K562 (cell line): ENCODE measurements around the gene MSH2. TPM values are rescaled to one million over a fixed set of nuclear protein-coding genes. Genes with fewer than 3 reads are reported as not detected.

ENCODE experiments used
- ATAC-seq: fragments of 200-7000 bp; cut with Tn5 transposase; 3 replicates; pipeline ENCODE4 v1.9.1; 2020; ENCODE audit warnings: moderate library complexity
- BruUV-seq: library from RNA; stranded (reverse); fragments of 400-500 nt; replicated peaks from 2 replicates; lab custom pipeline; 2021; lab: Mats Ljungman, UMichigan
- CTCF ChIA-PET: fragments of 300-600 bp; formaldehyde crosslinking; extraction: SDS; loops from one replicate; lab custom pipeline; 2021; ENCODE audit warnings: low intra/inter-chr PET ratio; lab: Yijun Ruan, JAX
- POLR2A ChIA-PET: fragments of 300-600, 350-650 bp; sonication (Branson Sonifier 250); formaldehyde crosslinking; extraction: SDS; loops from one replicate; lab custom pipeline; 2021; ENCODE audit warnings: antibody characterized with exemption, inconsistent platforms; lab: Yijun Ruan, JAX
- DNase-seq, 4 experiments: peaks; one replicate each; pipeline versions ENCODE4 v3.0.0 to v3.0.0-alpha.2; 2011 to 2018; ENCODE audit warnings: low spot score in 3 of 4, mixed read lengths in 3 of 4; ENCODE audit errors: extremely low read depth in 1 of 4
- FAIRE-seq: peaks from 2 replicates; lab custom pipeline; 2011; peaks lifted over from hg19 to GRCh38; lab: Jason Lieb, UNC
- H2AFZ ChIP-seq: 2 replicates; pipeline ENCODE4 v1.6.0; 2011; ENCODE audit warnings: low read depth, low read length, control low read depth, inconsistent platforms
- H3K27ac ChIP-seq: fragments of 200-600 bp; 3 replicates; pipeline ENCODE4 v1.8.0; 2011; ENCODE audit warnings: low read depth, mild to moderate bottlenecking, control low read depth, inconsistent platforms, low read length, moderate library complexity, mixed read lengths; ENCODE audit errors: extremely low read depth
- H3K27me3 ChIP-seq, 2 experiments: fragments of 300-600 bp in 1 of 2; 2 replicates in 1 of 2; 3 replicates in 1 of 2; pipeline versions ENCODE4 v1.6.0 to v1.8.0; 2011; ENCODE audit warnings: inconsistent platforms in 2 of 2, low read length in 2 of 2, mild to moderate bottlenecking in 1 of 2, mixed read lengths in 1 of 2, moderate library complexity in 1 of 2; ENCODE audit not compliant: control insufficient read depth in 2 of 2, insufficient read depth in 2 of 2
- H3K36me3 ChIP-seq: fragments of 300-600 bp; 3 replicates; pipeline ENCODE4 v1.8.0; 2011; ENCODE audit warnings: mild to moderate bottlenecking, low read length, inconsistent platforms; ENCODE audit not compliant: control insufficient read depth, insufficient read depth
- H3K4me1 ChIP-seq, 2 experiments: fragments of 200-600 bp in 1 of 2; replicated peaks in 1 of 2; 2 replicates in 1 of 2; 3 replicates in 1 of 2; pipeline versions ENCODE4 v1.5.1 to v1.8.0; 2011; ENCODE audit warnings: inconsistent platforms in 2 of 2, low read length in 2 of 2, mild to moderate bottlenecking in 1 of 2, mixed read lengths in 1 of 2, moderate library complexity in 1 of 2; ENCODE audit not compliant: control insufficient read depth in 2 of 2, insufficient read depth in 2 of 2
- H3K4me2 ChIP-seq: 2 replicates; pipeline ENCODE4 v1.6.1; 2011; ENCODE audit warnings: low read length, control low read depth, inconsistent platforms, mixed read lengths; ENCODE audit not compliant: insufficient read depth
- H3K4me3 ChIP-seq: fragments of 200-600 bp; sonication (generic), shearing (Covaris generic); 2 replicates; pipeline ENCODE4 v1.5.1; 2016; ENCODE audit warnings: control low read depth, inconsistent platforms
- H3K79me2 ChIP-seq: fragments of 200-600 bp; 3 replicates; pipeline ENCODE4 v1.8.0; 2011; ENCODE audit warnings: low read length, inconsistent platforms; ENCODE audit not compliant: control insufficient read depth, insufficient read depth
- H3K9ac ChIP-seq, 2 experiments: 2 replicates each; pipeline versions ENCODE4 v1.6.0 to v1.6.1; 2011; ENCODE audit warnings: low read depth in 2 of 2, low read length in 2 of 2, control low read depth in 1 of 2, inconsistent platforms in 1 of 2, mild to moderate bottlenecking in 1 of 2, mixed read lengths in 1 of 2; ENCODE audit not compliant: insufficient read depth in 1 of 2
- H3K9me1 ChIP-seq: one replicate; pipeline ENCODE4 v1.6.0; 2011; ENCODE audit warnings: inconsistent platforms, mild to moderate bottlenecking, low read length, moderate library complexity; ENCODE audit not compliant: control insufficient read depth, insufficient read depth
- H3K9me3 ChIP-seq: replicated peaks from 2 replicates; pipeline ENCODE4 v1.5.1; 2011; ENCODE audit warnings: low read depth, low read length, inconsistent platforms; ENCODE audit not compliant: control insufficient read depth, insufficient read depth
- H4K20me1 ChIP-seq: replicated peaks from 2 replicates; pipeline ENCODE4 v1.6.1; 2011; ENCODE audit warnings: low read length, inconsistent platforms, mixed read lengths; ENCODE audit not compliant: control insufficient read depth, insufficient read depth
- ASH1L ChIP-seq: fragments of 450-650 bp; IDR thresholded peaks from 2 replicates; pipeline ENCODE4 v1.6.1; 2018; ENCODE audit warnings: borderline replicate concordance, mild to moderate bottlenecking, low read depth; ENCODE audit not compliant: partially characterized antibody
- CBX1 ChIP-seq: sonication (generic); IDR thresholded peaks from 2 replicates; pipeline ENCODE4 v1.6.1; 2016; ENCODE audit warnings: antibody characterized with exemption, low read depth, mild to moderate bottlenecking
- CBX3 ChIP-seq, 2 experiments: IDR thresholded peaks; 1 replicate in 1 of 2; 2 replicates in 1 of 2; pipeline ENCODE4 v1.6.1; 2012; ENCODE audit warnings: inconsistent platforms in 2 of 2, low read length in 2 of 2, borderline replicate concordance in 1 of 2, control low read depth in 1 of 2
- CBX5 ChIP-seq: IDR thresholded peaks from 2 replicates; pipeline ENCODE4 v1.6.1; 2014; ENCODE audit warnings: low read depth, borderline replicate concordance
- DDX20 ChIP-seq: fragments of 450-650 bp; IDR thresholded peaks from 2 replicates; pipeline ENCODE4 v1.6.1; 2016; ENCODE audit warnings: missing genetic modification characterization, low read depth, mild to moderate bottlenecking, missing compliant biosample characterization, moderate library complexity
- EP300 ChIP-seq: IDR thresholded peaks from 2 replicates; pipeline ENCODE4 v1.6.1; 2012; ENCODE audit warnings: low read length, improper control_type of control experiment
- EWSR1 ChIP-seq: fragments of 450-650 bp; IDR thresholded peaks from 2 replicates; pipeline ENCODE4 v1.6.1; 2018; ENCODE audit warnings: borderline replicate concordance, mild to moderate bottlenecking, low read depth, moderate library complexity; ENCODE audit not compliant: partially characterized antibody
- PRMT5 ChIP-seq: sonication (generic); formaldehyde crosslinking; IDR thresholded peaks from 2 replicates; pipeline ENCODE4 v1.5.0; 2020; ENCODE audit warnings: missing genetic modification reagents
- SMAD2 ChIP-seq: fragments of 150-350 bp; IDR thresholded peaks from 2 replicates; pipeline ENCODE4 v1.6.1; 2014; ENCODE audit warnings: low read depth, mild to moderate bottlenecking, low read length
- TCF7 ChIP-seq: sonication (generic); IDR thresholded peaks from 2 replicates; pipeline ENCODE4 v1.6.1; 2016; ENCODE audit warnings: antibody characterized with exemption, borderline replicate concordance
- TEAD2 ChIP-seq: fragments of 450-650 bp; IDR thresholded peaks from 2 replicates; pipeline ENCODE4 v1.6.1; 2016; ENCODE audit warnings: missing genetic modification characterization, control low read depth, missing compliant biosample characterization
- TEAD4 ChIP-seq, 2 experiments: sonication (generic) in 1 of 2; formaldehyde crosslinking in 1 of 2; IDR thresholded peaks; 2 replicates each; pipeline versions ENCODE4 v1.6.1 to v1.8.0; 2012 to 2022; ENCODE audit warnings: borderline replicate concordance in 1 of 2, inconsistent platforms in 1 of 2, low read length in 1 of 2, mild to moderate bottlenecking in 1 of 2, missing genetic modification reagents in 1 of 2
- TRIM28 ChIP-seq: fragments of 450-650 bp; IDR thresholded peaks from 2 replicates; pipeline ENCODE4 v1.6.1; 2017
- ZC3H11A ChIP-seq: IDR thresholded peaks from 2 replicates; pipeline ENCODE4 v1.6.1; 2012; ENCODE audit warnings: low read depth, low read length, improper control_type of control experiment
- ZNF124 ChIP-seq: sonication (generic); formaldehyde crosslinking; IDR thresholded peaks from 2 replicates; pipeline ENCODE4 v1.8.1; 2022; ENCODE audit warnings: missing genetic modification reagents
- ZNF263 ChIP-seq: sonication (generic); formaldehyde crosslinking; IDR thresholded peaks from 2 replicates; pipeline ENCODE4 v1.8.0; 2022; ENCODE audit warnings: mild to moderate bottlenecking, missing genetic modification reagents, borderline replicate concordance
- WGBS: fragments of 100-300 bp; shearing (Covaris generic); methylation state at CpG from one replicate; pipeline ENCODE4 v1.1.6; 2016; ENCODE audit warnings: low coverage, mixed read lengths; ENCODE audit not compliant: insufficient coverage; ENCODE audit errors: missing lambda C conversion rate; 5-methylcytosine and 5-hydroxymethylcytosine counted together
- in situ Hi-C: fragments of 300-500 bp; cut with MboI; formaldehyde crosslinking; loops from 4 replicates; pipeline ENCODE4 v1.15.0; 2018; ENCODE audit warnings: inconsistent platforms, mixed read lengths
- intact Hi-C: fragments of 100-400 bp; cut with micrococcal nuclease; formaldehyde crosslinking; loops from 2 replicates; pipeline ENCODE4 v1.14.2; 2022
- polyA plus RNA-seq, 8 experiments: library from polyadenylated mRNA; depleted of rRNA in 4 of 8; stranded (reverse) in 5 of 8; unstranded in 3 of 8; fragments of >200 nt; fragmentation: Nextera tagmentation in 2 of 8; fragmentation: Illumina TruSeq in 1 of 8; extraction: Ambion mirVana in 2 of 8; extraction: Trizol in 1 of 8; gene quantifications; 2 replicates each; pipeline versions ENCODE4 v1.2.1 to v1.2.3, GENCODE V29; 2011 to 2014; ENCODE audit warnings: inconsistent platforms in 1 of 8, missing spikeins in 1 of 8
- total RNA-seq, 7 experiments: library from RNA; depleted of rRNA in 6 of 7; stranded (reverse); fragments of >200 nt in 6 of 7; fragmentation: Illumina TruSeq in 2 of 7; extraction: Trizol in 2 of 7; gene quantifications; 2 replicates each; pipeline versions ENCODE4 v1.2.1 to v1.2.3, GENCODE V29; 2011 to 2021; ENCODE audit warnings: low replicate concordance in 1 of 7
- TF ChIP-seq, protein P1 (sequence below): fragments of 450-650 bp; formaldehyde crosslinking; IDR thresholded peaks from 2 replicates; pipeline ENCODE4 v1.4.0; 2020; ENCODE audit warnings: mild to moderate bottlenecking, moderate library complexity
- TF ChIP-seq, protein P2 (sequence below): fragments of 250-450 bp; sonication (Bioruptor Pico); IDR thresholded peaks from 2 replicates; pipeline ENCODE4 v1.5.0; 2021

Gene MSH2
- total and polyA plus RNA-seq, 9 of the 15 experiments (the other 6 are each of a cell fraction or from before 2014, with no cell fraction given) = 51.8 to 139 (median 113) TPM

DNA sequence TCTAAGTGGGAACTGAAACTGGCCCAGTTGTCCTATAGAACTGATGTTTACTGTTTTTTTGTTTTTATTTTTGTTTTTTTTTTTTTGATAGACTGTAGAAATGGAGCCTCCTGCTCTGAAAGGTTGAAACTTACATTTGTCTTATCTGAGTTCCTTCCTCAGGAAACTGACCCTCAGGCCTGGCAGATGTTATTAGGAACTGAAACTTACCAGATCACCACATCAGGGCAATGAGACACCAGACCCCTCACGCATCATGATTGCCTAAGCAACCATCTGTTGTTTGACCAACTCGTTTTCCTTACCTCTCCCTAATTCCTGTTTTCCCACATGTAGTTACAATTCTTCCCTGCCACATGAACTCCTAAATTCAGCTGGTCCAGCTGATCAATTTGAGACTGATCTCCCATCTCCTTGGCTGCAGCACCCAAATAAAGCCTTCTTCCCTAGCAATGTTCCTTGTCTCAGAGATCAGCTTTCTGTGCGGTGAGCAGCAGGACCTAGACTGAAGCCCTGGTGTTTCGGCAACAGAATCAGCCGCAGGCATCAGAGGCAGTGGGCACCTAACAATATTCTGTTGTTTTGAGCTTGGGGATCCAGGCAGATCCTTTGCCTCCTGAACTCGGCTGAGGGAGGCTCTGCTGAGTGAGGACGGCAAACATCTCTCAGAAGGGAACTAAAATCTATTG lies 96.8 kb downstream of the MSH2 start:
- 10% methylated on average over 7 of the region's 7 CpGs for WGBS
- TF ChIP-seq PRMT5 (CRISPR knock-in tag) (no peak), EWSR1 (no peak), ZC3H11A (no peak), CBX5 (peak; percentile 88; the same call in 1 of the 2 replicates), TCF7 (no peak), TEAD2 (no peak), TRIM28 (peak; percentile 76; the same call in 1 of the 2 replicates), ZNF263 (CRISPR knock-in tag) (no peak), SMAD2 (no peak), ZNF124 (CRISPR knock-in tag) (peak; percentile 98), CBX1 (peak; percentile 56; the same call in 1 of the 2 replicates), ASH1L (no peak), EP300 (no peak), TEAD4 (IDR thresholded peaks at IDR 0.05; ENCODE audit: low read length) (no peak), TEAD4 (CRISPR knock-in tag; IDR thresholded peaks at IDR 0.05; ENCODE audit: borderline replicate concordance) (no peak), CBX3 (IDR thresholded peaks at IDR 0.05; ENCODE audit: borderline replicate concordance in 1 of 2, low read length in 2 of 2) (peak in 1 of 2 experiments; percentile 74; a peak in 2 of 3 replicates), DDX20 (no peak)
- TF ChIP-seq, protein P1, sequence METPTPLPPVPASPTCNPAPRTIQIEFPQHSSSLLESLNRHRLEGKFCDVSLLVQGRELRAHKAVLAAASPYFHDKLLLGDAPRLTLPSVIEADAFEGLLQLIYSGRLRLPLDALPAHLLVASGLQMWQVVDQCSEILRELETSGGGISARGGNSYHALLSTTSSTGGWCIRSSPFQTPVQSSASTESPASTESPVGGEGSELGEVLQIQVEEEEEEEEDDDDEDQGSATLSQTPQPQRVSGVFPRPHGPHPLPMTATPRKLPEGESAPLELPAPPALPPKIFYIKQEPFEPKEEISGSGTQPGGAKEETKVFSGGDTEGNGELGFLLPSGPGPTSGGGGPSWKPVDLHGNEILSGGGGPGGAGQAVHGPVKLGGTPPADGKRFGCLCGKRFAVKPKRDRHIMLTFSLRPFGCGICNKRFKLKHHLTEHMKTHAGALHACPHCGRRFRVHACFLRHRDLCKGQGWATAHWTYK (CRISPR knock-in tag) = no peak
- TF ChIP-seq, protein P2, sequence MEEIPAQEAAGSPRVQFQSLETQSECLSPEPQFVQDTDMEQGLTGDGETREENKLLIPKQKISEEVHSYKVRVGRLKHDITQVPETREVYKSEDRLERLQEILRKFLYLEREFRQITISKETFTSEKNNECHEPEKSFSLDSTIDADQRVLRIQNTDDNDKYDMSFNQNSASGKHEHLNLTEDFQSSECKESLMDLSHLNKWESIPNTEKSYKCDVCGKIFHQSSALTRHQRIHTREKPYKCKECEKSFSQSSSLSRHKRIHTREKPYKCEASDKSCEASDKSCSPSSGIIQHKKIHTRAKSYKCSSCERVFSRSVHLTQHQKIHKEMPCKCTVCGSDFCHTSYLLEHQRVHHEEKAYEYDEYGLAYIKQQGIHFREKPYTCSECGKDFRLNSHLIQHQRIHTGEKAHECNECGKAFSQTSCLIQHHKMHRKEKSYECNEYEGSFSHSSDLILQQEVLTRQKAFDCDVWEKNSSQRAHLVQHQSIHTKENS (CRISPR knock-in tag) = no peak
- Histone ChIP-seq H3K9ac (no peak overlapping the region), H3K27me3 (peaks cover 0 to 15% of the 10 kb centered on the region in 2 experiments; a peak in 2 of 5 replicates), H3K4me2 (no peak overlapping the region), H3K9me1 (no peaks in the 10 kb centered on the region), H2AFZ (no peak overlapping the region), H3K4me3 (no peak overlapping the region), H4K20me1 (no peaks in the 10 kb centered on the region), H3K79me2 (no peaks in the 10 kb centered on the region), H3K9me3 (peaks cover 9% of the 10 kb centered on the region; the same call in 1 of the 2 replicates), H3K4me1 (no peaks in the 10 kb centered on the region; a peak in 1 of 5 replicates), H3K27ac (no peak overlapping the region), H3K36me3 (no peaks in the 10 kb centered on the region)
- BruUV-seq = no TSS peak
- intact Hi-C loops (no loop called here), in situ Hi-C loops (no loop called here)
- POLR2A ChIA-PET = interaction anchor here (1.2 kb wide), 1 partner anchor 223 kb away, joined by 3 read pairs; no protein-coding TSS in a partner anchor
- no peak for DNase-seq
- peak; percentile 54 for FAIRE-seq
- ATAC-seq = no peak
- CTCF ChIA-PET = no interaction called here
